ENCODE results near the gene ANGPT4. TPM values are rescaled to one million over a fixed set of nuclear protein-coding genes. Genes with fewer than 3 reads are reported as not detected.
A peak's percentile ranks its signal among the peaks of the same experiment; 100 is the strongest.
"Not testable (repeated sequence)": the region's sequence is repeated elsewhere in the genome, so short reads cannot be mapped to it uniquely, and the experiment has no call there.

The ANGPT4 gene
- polyA plus RNA-seq, 6 donors from 2014 or later = not detected

- no peaks in the 10 kb centered on the region for H3K27me3 Mint-ChIP-seq
- ATAC-seq (ENCODE audit: low read depth in 2 of 2) (no peak), DNase-seq (no peak)
- H3K27ac Mint-ChIP-seq = peak overlapping the region in 2 of 6 donors; percentile 64 to 70
- no peak overlapping the region for H3K4me3 Mint-ChIP-seq
- peaks cover 0 to 1% (median 0%) of the 10 kb centered on the region in 7 donors for H3K9me3 Mint-ChIP-seq
- peaks cover 9 to 47% (median 30%) of the 10 kb centered on the region in 3 donors for H3K4me1 Mint-ChIP-seq
- H3K36me3 Mint-ChIP-seq = peaks cover 0 to 8% of the 10 kb centered on the region in 2 donors
These were observed 61.5 kb downstream of the ANGPT4 start for GRCh38 chr20:854601-855000.

GRCh38 chr20:853406-853996 lies 62.6 kb downstream of the ANGPT4 start:
- ATAC-seq (ENCODE audit: low read depth in 2 of 2) = no peak
- peaks cover 0 to 8% of the 10 kb centered on the region in 2 donors for H3K36me3 Mint-ChIP-seq
- H3K4me1 Mint-ChIP-seq = peaks cover 9 to 41% (median 23%) of the 10 kb centered on the region in 3 donors
- H3K27ac Mint-ChIP-seq = peak overlapping the region in 2 of 6 donors; percentile 80 to 92
- H3K4me3 Mint-ChIP-seq = no peak overlapping the region
- peaks cover 0 to 1% (median 0%) of the 10 kb centered on the region in 7 donors for H3K9me3 Mint-ChIP-seq
- H3K27me3 Mint-ChIP-seq = no peaks in the 10 kb centered on the region
- no peak for DNase-seq

- H3K4me3 Mint-ChIP-seq; ATAC-seq (ENCODE audit: low read depth in 2 of 2); H3K36me3 Mint-ChIP-seq; DNase-seq; H3K27me3 Mint-ChIP-seq; H3K9me3 Mint-ChIP-seq: not testable (repeated sequence)
- H3K4me1 Mint-ChIP-seq = peaks cover 39 to 45% (median 41%) of the 10 kb centered on the region in 3 donors
- H3K27ac Mint-ChIP-seq = peak overlapping the region in 1 of 6 donors; percentile 64
These were observed 67.4 kb downstream of the ANGPT4 start for GRCh38 chr20:848731-849130.

GRCh38 chr20:848193-848592 lies 67.9 kb downstream of the ANGPT4 start:
- H3K27me3 Mint-ChIP-seq = peaks cover 0 to 4% (median 0%) of the 10 kb centered on the region in 3 donors
- DNase-seq = no peak
- peaks cover 0 to 4% of the 10 kb centered on the region in 2 donors for H3K36me3 Mint-ChIP-seq
- peak overlapping the region in 3 of 6 donors; percentile 81 to 97 (median 87) for H3K27ac Mint-ChIP-seq
- peaks cover 40 to 42% (median 41%) of the 10 kb centered on the region in 3 donors for H3K4me1 Mint-ChIP-seq
- H3K4me3 Mint-ChIP-seq = no peak overlapping the region
- ATAC-seq (ENCODE audit: low read depth in 2 of 2) = no peak
- no peaks in the 10 kb centered on the region for H3K9me3 Mint-ChIP-seq

- H3K36me3 Mint-ChIP-seq = no peaks in the 10 kb centered on the region
- H3K9me3 Mint-ChIP-seq = no peaks in the 10 kb centered on the region
- peaks cover 40 to 48% (median 42%) of the 10 kb centered on the region in 3 donors for H3K4me1 Mint-ChIP-seq
- H3K27me3 Mint-ChIP-seq = peaks cover 0 to 4% (median 1%) of the 10 kb centered on the region in 3 donors
- peak overlapping the region; percentile 87 to 99 (median 97) for H3K27ac Mint-ChIP-seq
- peak; percentile 71 for DNase-seq
- ATAC-seq (ENCODE audit: low read depth in 2 of 2) = peak; percentile 62
- peak overlapping the region; percentile 83 to 92 (median 89) for H3K4me3 Mint-ChIP-seq
These were observed 69.2 kb downstream of the ANGPT4 start for GRCh38 chr20:846894-847278.

- Mint-ChIP-seq H3K27me3 (peaks cover 0 to 5% (median 4%) of the 10 kb centered on the region in 3 donors), H3K36me3 (no peaks in the 10 kb centered on the region), H3K4me1 (peaks cover 37 to 50% (median 46%) of the 10 kb centered on the region in 3 donors), H3K9me3 (no peaks in the 10 kb centered on the region), H3K4me3 (peak overlapping the region; percentile 83 to 92 (median 89)), H3K27ac (peak overlapping the region; percentile 86 to 99 (median 96))
- DNase-seq = no peak
- ATAC-seq (ENCODE audit: low read depth in 2 of 2) = peak in 1 of 2 donors; percentile 2
These were observed 69.9 kb downstream of the ANGPT4 start for GRCh38 chr20:845941-846893.

GRCh38 chr20:845226-845868 lies 70.8 kb downstream of the ANGPT4 start:
- no peaks in the 10 kb centered on the region for H3K9me3 Mint-ChIP-seq
- H3K27ac Mint-ChIP-seq = peak overlapping the region in 4 of 6 donors; percentile 62 to 97 (median 74)
- peaks cover 0 to 8% (median 4%) of the 10 kb centered on the region in 3 donors for H3K27me3 Mint-ChIP-seq
- H3K4me1 Mint-ChIP-seq = peaks cover 34 to 53% (median 51%) of the 10 kb centered on the region in 3 donors
- H3K36me3 Mint-ChIP-seq = no peaks in the 10 kb centered on the region
- peak overlapping the region; percentile 83 to 92 (median 89) for H3K4me3 Mint-ChIP-seq
- ATAC-seq (ENCODE audit: low read depth in 2 of 2) (no peak), DNase-seq (no peak)

- peak; percentile 92 to 93 for ATAC-seq (ENCODE audit: low read depth in 2 of 2)
- H3K4me3 Mint-ChIP-seq = peak overlapping the region; percentile 83 to 95 (median 90)
- H3K27me3 Mint-ChIP-seq = peaks cover 0 to 9% (median 4%) of the 10 kb centered on the region in 3 donors
- DNase-seq = peak; percentile 82
- H3K4me1 Mint-ChIP-seq = peaks cover 38 to 57% (median 51%) of the 10 kb centered on the region in 3 donors
- H3K27ac Mint-ChIP-seq = peak overlapping the region; percentile 11 to 93 (median 80)
- H3K9me3 Mint-ChIP-seq = no peaks in the 10 kb centered on the region
- H3K36me3 Mint-ChIP-seq = no peaks in the 10 kb centered on the region
These were observed 71.5 kb downstream of the ANGPT4 start for GRCh38 chr20:844473-845225.

- Mint-ChIP-seq H3K36me3 (no peaks in the 10 kb centered on the region), H3K27me3 (peaks cover 0 to 9% (median 4%) of the 10 kb centered on the region in 3 donors), H3K4me3 (peak overlapping the region in 4 of 8 donors; percentile 86 to 92 (median 89)), H3K4me1 (peaks cover 38 to 57% (median 51%) of the 10 kb centered on the region in 3 donors), H3K27ac (peak overlapping the region in 3 of 6 donors; percentile 76 to 90 (median 84)), H3K9me3 (peaks cover 0 to 1% (median 0%) of the 10 kb centered on the region in 7 donors)
- DNase-seq (no peak), ATAC-seq (ENCODE audit: low read depth in 2 of 2) (no peak)
These were observed 72.2 kb downstream of the ANGPT4 start for GRCh38 chr20:843912-844311.

- Mint-ChIP-seq H3K27ac (no peak overlapping the region), H3K36me3 (peaks cover 3% of the 10 kb centered on the region in 2 donors), H3K9me3 (peaks cover 0 to 4% (median 0%) of the 10 kb centered on the region in 7 donors), H3K27me3 (peaks cover 0 to 9% (median 4%) of the 10 kb centered on the region in 3 donors), H3K4me3 (peak overlapping the region in 7 of 8 donors; percentile 1 to 69 (median 32)), H3K4me1 (peaks cover 39 to 60% (median 54%) of the 10 kb centered on the region in 3 donors)
- DNase-seq (no peak), ATAC-seq (ENCODE audit: low read depth in 2 of 2) (no peak)
These were observed 73.6 kb downstream of the ANGPT4 start for GRCh38 chr20:842547-842940.

- Mint-ChIP-seq H3K4me3 (peak overlapping the region; percentile 42 to 84 (median 70)), H3K9me3 (peaks cover 0 to 5% (median 0%) of the 10 kb centered on the region in 7 donors), H3K27me3 (peaks cover 0 to 9% (median 4%) of the 10 kb centered on the region in 3 donors), H3K27ac (no peak overlapping the region), H3K36me3 (peaks cover 6 to 8% of the 10 kb centered on the region in 2 donors), H3K4me1 (peaks cover 38 to 60% (median 51%) of the 10 kb centered on the region in 3 donors)
- DNase-seq (no peak), ATAC-seq (ENCODE audit: low read depth in 2 of 2) (no peak)
These were observed 74.3 kb downstream of the ANGPT4 start for GRCh38 chr20:841568-842546.

Measured in naive B cell (primary cell).